B cell (primary cell): ENCODE data around the gene BEST2. TPM values are rescaled to one million over a fixed set of nuclear protein-coding genes. Genes with fewer than 3 reads are reported as not detected.

Source experiments
- ATAC-seq: fragments of 200-7000 bp; cut with Tn5 transposase; one replicate; pipeline ENCODE4 v1.10.0; 2021; ENCODE audit warnings: low read depth, mild to moderate bottlenecking, moderate number of reproducible peaks, moderate library complexity
- CTCF ChIA-PET: fragments of 350-600 bp; sonication (Branson Sonifier 250); formaldehyde crosslinking; loops from one replicate; lab custom pipeline; 2021; ENCODE audit warnings: antibody characterized with exemption, inconsistent platforms; lab: Charles Lee
- POLR2A ChIA-PET: fragments of 350-600 bp; sonication (Branson Sonifier 250); formaldehyde crosslinking; loops from one replicate; lab custom pipeline; 2021; ENCODE audit warnings: antibody characterized with exemption; lab: Charles Lee
- DNase-seq: peaks from one replicate; pipeline ENCODE4 v3.0.0; 2013
- H2AFZ ChIP-seq: 2 replicates; pipeline ENCODE4 v1.6.1; 2012; ENCODE audit warnings: mild to moderate bottlenecking, low read depth, low read length; ENCODE audit not compliant: insufficient read depth, poor library complexity, severe bottlenecking
- H3K27ac ChIP-seq, 2 donors: 1 replicate in 1 of 2; 2 replicates in 1 of 2; pipeline ENCODE4 v1.5.1; 2012 to 2013; ENCODE audit warnings: low read length in 2 of 2, mild to moderate bottlenecking in 2 of 2, moderate library complexity in 1 of 2
- H3K27me3 ChIP-seq, 4 experiments: fragments of 200-600 bp in 1 of 4; sonication (generic) in 1 of 4; replicated peaks in 1 of 4; 1 replicate in 2 of 4; 2 replicates in 2 of 4; pipeline versions ENCODE4 v1.6.1 to v1.7.0; 2013 to 2016; ENCODE audit warnings: low read length in 3 of 4, mild to moderate bottlenecking in 2 of 4, mixed read lengths in 1 of 4, moderate library complexity in 1 of 4; ENCODE audit not compliant: insufficient read depth in 4 of 4, control insufficient read depth in 3 of 4; ENCODE audit errors: control extremely low read depth in 1 of 4
- H3K36me3 ChIP-seq, 2 experiments: replicated peaks in 1 of 2; 1 replicate in 1 of 2; 2 replicates in 1 of 2; pipeline versions ENCODE4 v1.6.1 to v1.7.1; 2013; ENCODE audit warnings: low read length in 1 of 2; ENCODE audit not compliant: insufficient read depth in 2 of 2, control insufficient read depth in 1 of 2; ENCODE audit errors: control extremely low read depth in 1 of 2, extremely low read depth in 1 of 2
- H3K4me1 ChIP-seq, 2 donors: fragments of 200-600 bp in 1 of 2; sonication (generic) in 1 of 2; 1 replicate in 1 of 2; 2 replicates in 1 of 2; pipeline versions ENCODE4 v1.5.1 to v1.6.1; 2013 to 2017; ENCODE audit warnings: low read length in 2 of 2; ENCODE audit not compliant: control insufficient read depth in 2 of 2, insufficient read depth in 2 of 2
- H3K4me2 ChIP-seq: replicated peaks from 2 replicates; pipeline ENCODE3; 2012; ENCODE audit warnings: mild to moderate bottlenecking, low read depth, low read length; ENCODE audit not compliant: poor library complexity, severe bottlenecking
- H3K4me3 ChIP-seq, 5 experiments: fragments of 200-600 bp in 1 of 5; sonication (generic) in 1 of 5; 1 replicate in 3 of 5; 2 replicates in 2 of 5; pipeline versions ENCODE4 v1.5.1 to v1.7.0; 2011 to 2016; ENCODE audit warnings: low read length in 4 of 5, mild to moderate bottlenecking in 4 of 5, low read depth in 2 of 5, control low read depth in 1 of 5, moderate library complexity in 1 of 5; ENCODE audit not compliant: insufficient read depth in 1 of 5; ENCODE audit errors: control extremely low read depth in 1 of 5, extremely low read depth in 1 of 5
- H3K79me2 ChIP-seq: fragments of 200-600 bp; sonication (generic); one replicate; pipeline ENCODE4 v1.6.0; 2016; ENCODE audit warnings: low read length; ENCODE audit not compliant: control insufficient read depth, insufficient read depth
- H3K9ac ChIP-seq: fragments of 200-600 bp; sonication (generic); 2 replicates; pipeline ENCODE4 v1.6.1; 2017; ENCODE audit warnings: mild to moderate bottlenecking, low read length, moderate library complexity
- H3K9me3 ChIP-seq, 3 donors: one replicate each; pipeline versions ENCODE4 v1.6.1 to v1.7.1; 2013; ENCODE audit warnings: low read length in 2 of 3; ENCODE audit not compliant: control insufficient read depth in 2 of 3, insufficient read depth in 1 of 3; ENCODE audit errors: control extremely low read depth in 1 of 3
- H4K20me1 ChIP-seq: 2 replicates; pipeline ENCODE4 v1.6.0; 2012; ENCODE audit warnings: mild to moderate bottlenecking, low read length; ENCODE audit not compliant: insufficient read depth, control insufficient read depth, poor library complexity, severe bottlenecking
- H3K27ac Mint-ChIP-seq: one replicate; pipeline ENCODE4 v1.8.0; 2021; ENCODE audit warnings: mixed read lengths
- H3K27me3 Mint-ChIP-seq: one replicate; pipeline ENCODE4 v1.8.0; 2021; ENCODE audit warnings: mixed read lengths
- H3K4me1 Mint-ChIP-seq: one replicate; pipeline ENCODE4 v1.8.0; 2021; ENCODE audit warnings: mixed read lengths
- H3K4me3 Mint-ChIP-seq: one replicate; pipeline ENCODE4 v1.8.0; 2021; ENCODE audit warnings: mixed read lengths
- H3K9me3 Mint-ChIP-seq: one replicate; pipeline ENCODE4 v1.8.0; 2022; ENCODE audit warnings: mixed read lengths; ENCODE audit not compliant: insufficient read depth
- EZH2 ChIP-seq: IDR thresholded peaks from 2 replicates; pipeline ENCODE4 v1.6.1; 2012; ENCODE audit warnings: borderline replicate concordance, low read depth, mild to moderate bottlenecking, moderate library complexity, low read length; ENCODE audit not compliant: insufficient read depth, poor library complexity, severe bottlenecking
- WGBS: methylation state at CpG from one replicate; pipeline ENCODE4 v1.1.5; 2013; ENCODE audit warnings: missing lambda C conversion rate; ENCODE audit not compliant: insufficient coverage; 5-methylcytosine and 5-hydroxymethylcytosine counted together
- intact Hi-C: fragments of 100-400 bp; cut with micrococcal nuclease; formaldehyde crosslinking; loops from one replicate; pipeline ENCODE4 v1.10.0; 2022
- polyA plus RNA-seq: library from polyadenylated mRNA; depleted of rRNA; stranded (reverse); fragments of >200 nt; gene quantifications from 2 replicates; pipeline ENCODE4 v1.2.3, GENCODE V29; 2012
- total RNA-seq, 2 donors: library from RNA; stranded (reverse); fragments of 120-200 nt in 1 of 2; gene quantifications; 1 replicate in 1 of 2; 2 replicates in 1 of 2; pipeline versions ENCODE4 v1.2.3 to v1.2.4, GENCODE V29; 2013 to 2022
- TF ChIP-seq, protein P1 (sequence below): fragments of 200-600 bp; IDR thresholded peaks from one replicate; pipeline ENCODE4 v1.8.0; 2022; ENCODE audit warnings: antibody characterized with exemption, mild to moderate bottlenecking

Gene BEST2
- total and polyA plus RNA-seq, 2 donors (not counting 1 experiment from before 2014, with no cell fraction given), result 0.07 TPM; not detected in 1

DNA sequence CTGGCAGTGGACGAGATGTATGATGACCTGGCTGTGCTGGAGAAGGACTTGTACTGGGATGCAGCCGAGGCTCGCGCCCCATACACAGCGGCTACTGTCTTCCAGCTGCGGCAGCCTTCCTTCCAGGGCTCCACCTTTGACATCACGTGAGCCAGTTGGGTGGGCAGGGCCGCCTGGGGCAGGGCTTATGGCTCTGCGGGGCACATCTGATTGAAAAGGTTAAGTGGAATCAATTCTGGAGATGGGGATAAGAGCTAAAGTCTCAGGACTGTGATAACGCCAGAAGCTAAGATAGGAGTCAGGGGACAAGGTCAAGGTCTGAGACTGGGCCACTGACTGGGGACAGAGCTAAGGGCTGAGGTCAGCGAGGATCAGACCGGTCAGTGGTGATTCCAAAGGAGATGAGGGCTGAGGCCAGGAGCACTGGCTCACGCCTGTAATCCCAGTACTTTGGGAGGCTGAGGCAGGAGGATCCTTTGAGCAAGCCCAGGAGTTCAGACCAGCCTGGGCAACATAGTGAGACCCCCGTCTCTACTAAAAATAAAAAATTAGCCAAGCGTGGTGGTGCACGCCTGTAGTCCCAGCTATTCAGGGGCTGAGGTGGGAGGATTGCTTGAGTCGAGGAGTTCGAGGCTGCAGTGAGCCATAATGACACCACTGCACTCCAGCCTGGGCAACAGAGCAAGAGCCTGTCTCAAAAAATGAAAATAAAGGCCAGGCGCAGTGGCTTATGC lies 4.7 kb downstream of the BEST2 start:
- CTCF ChIA-PET, result interaction anchor here (0.6 to 21.3 kb wide), 10 partner anchors 10 to 195 kb away, joined by 3 to 353 read pairs (median 6); partner anchors contain the start of genes FBXW9 and GET3
- no peak overlapping the region for H3K9ac ChIP-seq
- H3K4me1 Mint-ChIP-seq, result peaks cover 11% of the 10 kb centered on the region
- H3K27ac Mint-ChIP-seq, result no peak overlapping the region
- H4K20me1 ChIP-seq, result no peaks in the 10 kb centered on the region
- no peaks in the 10 kb centered on the region for H3K9me3 ChIP-seq
- H2AFZ ChIP-seq, result no peak overlapping the region
- WGBS, result 96% methylated on average over 18 of the region's 19 CpGs
- peaks cover 0 to 32% (median 5%) of the 10 kb centered on the region in 4 experiments for H3K27me3 ChIP-seq
- H3K4me1 ChIP-seq, result peaks cover 7 to 8% of the 10 kb centered on the region in 2 donors
- H3K4me3 Mint-ChIP-seq, result no peak overlapping the region
- no peak overlapping the region for H3K4me3 ChIP-seq
- H3K79me2 ChIP-seq, result no peaks in the 10 kb centered on the region
- DNase-seq (no peak), ATAC-seq (no peak)
- intact Hi-C loops, result no loop called here
- POLR2A ChIA-PET, result no interaction called here
- no peak overlapping the region for H3K4me2 ChIP-seq
- H3K9me3 Mint-ChIP-seq, result no peaks in the 10 kb centered on the region
- H3K36me3 ChIP-seq, result no peaks in the 10 kb centered on the region
- no peak for TF ChIP-seq EZH2
- TF ChIP-seq, protein P1, sequence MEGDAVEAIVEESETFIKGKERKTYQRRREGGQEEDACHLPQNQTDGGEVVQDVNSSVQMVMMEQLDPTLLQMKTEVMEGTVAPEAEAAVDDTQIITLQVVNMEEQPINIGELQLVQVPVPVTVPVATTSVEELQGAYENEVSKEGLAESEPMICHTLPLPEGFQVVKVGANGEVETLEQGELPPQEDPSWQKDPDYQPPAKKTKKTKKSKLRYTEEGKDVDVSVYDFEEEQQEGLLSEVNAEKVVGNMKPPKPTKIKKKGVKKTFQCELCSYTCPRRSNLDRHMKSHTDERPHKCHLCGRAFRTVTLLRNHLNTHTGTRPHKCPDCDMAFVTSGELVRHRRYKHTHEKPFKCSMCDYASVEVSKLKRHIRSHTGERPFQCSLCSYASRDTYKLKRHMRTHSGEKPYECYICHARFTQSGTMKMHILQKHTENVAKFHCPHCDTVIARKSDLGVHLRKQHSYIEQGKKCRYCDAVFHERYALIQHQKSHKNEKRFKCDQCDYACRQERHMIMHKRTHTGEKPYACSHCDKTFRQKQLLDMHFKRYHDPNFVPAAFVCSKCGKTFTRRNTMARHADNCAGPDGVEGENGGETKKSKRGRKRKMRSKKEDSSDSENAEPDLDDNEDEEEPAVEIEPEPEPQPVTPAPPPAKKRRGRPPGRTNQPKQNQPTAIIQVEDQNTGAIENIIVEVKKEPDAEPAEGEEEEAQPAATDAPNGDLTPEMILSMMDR, result no peak
- peaks cover 26% of the 10 kb centered on the region for H3K27me3 Mint-ChIP-seq
- H3K27ac ChIP-seq, result no peak overlapping the region
